Measurements from ENCODE around the gene RUNX3.
A peak's percentile ranks its signal among the peaks of the same experiment; 100 is the strongest.

RUNX3 gene

GRCh38 chr1:24861821-24862727, 68.0 kb downstream of the RUNX3 start:
- no peak for DNase-seq

GRCh38 chr1:24860841-24861240, 69.2 kb downstream of the RUNX3 start:
- no peak for DNase-seq

GRCh38 chr1:24859063-24860010, 70.7 kb downstream of the RUNX3 start:
- no peak for DNase-seq

- no peak for DNase-seq
Observed at GRCh38 chr1:24858277-24858676, 71.8 kb downstream of the RUNX3 start.

- DNase-seq: no peak
Observed at GRCh38 chr1:24857507-24858133, 72.5 kb downstream of the RUNX3 start.

GRCh38 chr1:24856787-24857506, 73.1 kb downstream of the RUNX3 start:
- no peak for DNase-seq

- DNase-seq: no peak
Observed at GRCh38 chr1:24855474-24855873, 74.6 kb downstream of the RUNX3 start.

- DNase-seq: no peak
Observed at GRCh38 chr1:24853649-24854048, 76.4 kb downstream of the RUNX3 start.

- DNase-seq: no peak
Observed at GRCh38 chr1:24850328-24850920, 79.7 kb downstream of the RUNX3 start.

GRCh38 chr1:24849672-24850295, 80.3 kb downstream of the RUNX3 start:
- peak in 2 of 14 donors; percentile 11 to 16 for DNase-seq
